ENCODE results near the gene HPD. TPM values are rescaled to one million over a fixed set of nuclear protein-coding genes. Genes with fewer than 3 reads are reported as not detected.

HPD gene
- total RNA-seq, 1 experiment from 2014 or later = 0.39 TPM

DNA sequence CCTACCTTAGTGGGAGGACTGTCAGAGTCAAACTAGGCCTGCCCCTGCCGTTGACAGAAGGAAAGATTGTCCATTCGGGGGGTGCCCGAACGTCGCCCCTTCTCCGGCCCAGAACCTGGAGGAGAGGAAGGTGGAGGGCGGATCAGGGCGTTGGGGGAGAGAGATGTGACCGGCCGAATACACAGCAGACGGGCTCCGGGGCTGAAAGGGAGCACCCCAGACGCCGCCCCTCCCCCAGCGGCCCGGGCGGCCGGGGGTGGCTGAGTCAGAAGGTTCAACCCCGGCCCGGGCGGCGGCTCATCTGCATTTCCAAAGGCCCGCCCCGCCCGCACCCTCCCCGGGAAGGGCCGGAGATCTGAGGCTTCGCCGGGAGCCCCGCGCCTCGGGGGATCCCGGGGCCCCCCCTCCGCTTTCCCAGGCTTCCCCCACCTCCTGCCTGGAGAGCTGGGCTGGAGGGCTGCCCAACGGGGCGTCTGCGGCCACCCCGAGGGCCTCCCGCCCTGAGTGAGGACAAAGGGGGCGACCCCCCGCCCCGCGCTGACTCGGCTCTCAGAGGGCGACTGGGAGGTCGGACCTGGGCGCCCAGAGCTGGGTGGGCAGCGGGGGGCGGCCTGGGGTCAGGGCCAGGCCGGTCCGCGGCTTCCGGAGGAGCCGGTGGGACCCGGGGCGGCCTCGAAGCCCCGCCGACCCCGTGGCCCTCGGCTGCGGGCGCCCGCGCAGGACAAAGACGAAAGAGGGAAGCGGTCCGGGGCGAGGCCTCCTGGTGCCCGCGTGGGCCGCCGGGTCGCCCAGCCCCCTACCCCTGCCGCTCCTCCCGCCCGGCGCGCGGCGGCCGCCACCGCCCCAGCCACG is 58.6 kb downstream of the HPD start:
- ChIA-PET CTCF (interaction anchor here (1.0 to 12.5 kb wide), 2 partner anchors 7 to 38 kb away, joined by 4 to 532 read pairs; partner anchors contain the start of gene SETD1B), POLR2A (interaction anchor here (0.5 to 11.7 kb wide), 2 partner anchors 9 to 87 kb away, joined by 4 to 161 read pairs; no protein-coding TSS in a partner anchor)
- Mint-ChIP-seq H3K27ac (peak overlapping the region; percentile 89; the same call in 1 of the 2 replicates), H3K4me1 (peaks cover 40% of the 10 kb centered on the region), H3K27me3 (ENCODE audit: low read depth) (no peaks in the 10 kb centered on the region), H3K9me3 (no peaks in the 10 kb centered on the region), H3K36me3 (peaks cover 14% of the 10 kb centered on the region), H3K4me3 (peak overlapping the region; percentile 75)
- ATAC-seq (peak; percentile 0; the same call in 1 of the 2 replicates), DNase-seq (ENCODE audit: low spot score) (peak; percentile 74)
- no peak for TF ChIP-seq NFE2L1 (CRISPR knock-in tag; IDR thresholded peaks at IDR 0.05)
- TF ChIP-seq, protein P1, sequence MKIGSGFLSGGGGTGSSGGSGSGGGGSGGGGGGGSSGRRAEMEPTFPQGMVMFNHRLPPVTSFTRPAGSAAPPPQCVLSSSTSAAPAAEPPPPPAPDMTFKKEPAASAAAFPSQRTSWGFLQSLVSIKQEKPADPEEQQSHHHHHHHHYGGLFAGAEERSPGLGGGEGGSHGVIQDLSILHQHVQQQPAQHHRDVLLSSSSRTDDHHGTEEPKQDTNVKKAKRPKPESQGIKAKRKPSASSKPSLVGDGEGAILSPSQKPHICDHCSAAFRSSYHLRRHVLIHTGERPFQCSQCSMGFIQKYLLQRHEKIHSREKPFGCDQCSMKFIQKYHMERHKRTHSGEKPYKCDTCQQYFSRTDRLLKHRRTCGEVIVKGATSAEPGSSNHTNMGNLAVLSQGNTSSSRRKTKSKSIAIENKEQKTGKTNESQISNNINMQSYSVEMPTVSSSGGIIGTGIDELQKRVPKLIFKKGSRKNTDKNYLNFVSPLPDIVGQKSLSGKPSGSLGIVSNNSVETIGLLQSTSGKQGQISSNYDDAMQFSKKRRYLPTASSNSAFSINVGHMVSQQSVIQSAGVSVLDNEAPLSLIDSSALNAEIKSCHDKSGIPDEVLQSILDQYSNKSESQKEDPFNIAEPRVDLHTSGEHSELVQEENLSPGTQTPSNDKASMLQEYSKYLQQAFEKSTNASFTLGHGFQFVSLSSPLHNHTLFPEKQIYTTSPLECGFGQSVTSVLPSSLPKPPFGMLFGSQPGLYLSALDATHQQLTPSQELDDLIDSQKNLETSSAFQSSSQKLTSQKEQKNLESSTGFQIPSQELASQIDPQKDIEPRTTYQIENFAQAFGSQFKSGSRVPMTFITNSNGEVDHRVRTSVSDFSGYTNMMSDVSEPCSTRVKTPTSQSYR (CRISPR knock-in tag; IDR thresholded peaks at IDR 0.05) = peak; percentile 70; the same call in 1 of the 2 replicates
- TF ChIP-seq, protein P2, sequence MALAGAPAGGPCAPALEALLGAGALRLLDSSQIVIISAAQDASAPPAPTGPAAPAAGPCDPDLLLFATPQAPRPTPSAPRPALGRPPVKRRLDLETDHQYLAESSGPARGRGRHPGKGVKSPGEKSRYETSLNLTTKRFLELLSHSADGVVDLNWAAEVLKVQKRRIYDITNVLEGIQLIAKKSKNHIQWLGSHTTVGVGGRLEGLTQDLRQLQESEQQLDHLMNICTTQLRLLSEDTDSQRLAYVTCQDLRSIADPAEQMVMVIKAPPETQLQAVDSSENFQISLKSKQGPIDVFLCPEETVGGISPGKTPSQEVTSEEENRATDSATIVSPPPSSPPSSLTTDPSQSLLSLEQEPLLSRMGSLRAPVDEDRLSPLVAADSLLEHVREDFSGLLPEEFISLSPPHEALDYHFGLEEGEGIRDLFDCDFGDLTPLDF (CRISPR knock-in tag; IDR thresholded peaks at IDR 0.05) = no peak
- 0 out of 2 replicates have a peak, but pooled peaks have one; percentile 48 for TF ChIP-seq ETV6 (CRISPR knock-in tag; IDR thresholded peaks at IDR 0.05)
- TF ChIP-seq SMAD3 (CRISPR knock-in tag; IDR thresholded peaks at IDR 0.05; ENCODE audit: borderline replicate concordance) = no peak
- TF ChIP-seq ZNF423 (CRISPR knock-in tag; IDR thresholded peaks at IDR 0.05) = peak; percentile 99
- peak; percentile 11; the same call in 1 of the 2 replicates for TF ChIP-seq USF1 (CRISPR knock-in tag; IDR thresholded peaks at IDR 0.05)
- TF ChIP-seq, protein P3, sequence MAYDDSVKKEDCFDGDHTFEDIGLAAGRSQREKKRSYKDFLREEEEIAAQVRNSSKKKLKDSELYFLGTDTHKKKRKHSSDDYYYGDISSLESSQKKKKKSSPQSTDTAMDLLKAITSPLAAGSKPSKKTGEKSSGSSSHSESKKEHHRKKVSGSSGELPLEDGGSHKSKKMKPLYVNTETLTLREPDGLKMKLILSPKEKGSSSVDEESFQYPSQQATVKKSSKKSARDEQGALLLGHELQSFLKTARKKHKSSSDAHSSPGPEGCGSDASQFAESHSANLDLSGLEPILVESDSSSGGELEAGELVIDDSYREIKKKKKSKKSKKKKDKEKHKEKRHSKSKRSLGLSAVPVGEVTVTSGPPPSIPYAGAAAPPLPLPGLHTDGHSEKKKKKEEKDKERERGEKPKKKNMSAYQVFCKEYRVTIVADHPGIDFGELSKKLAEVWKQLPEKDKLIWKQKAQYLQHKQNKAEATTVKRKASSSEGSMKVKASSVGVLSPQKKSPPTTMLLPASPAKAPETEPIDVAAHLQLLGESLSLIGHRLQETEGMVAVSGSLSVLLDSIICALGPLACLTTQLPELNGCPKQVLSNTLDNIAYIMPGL (CRISPR knock-in tag; IDR thresholded peaks at IDR 0.05) = peak; percentile 39; the same call in 1 of the 2 replicates
- 0 out of 2 replicates have a peak, but pooled peaks have one; percentile 5 for TF ChIP-seq KAT7 (CRISPR knock-in tag; IDR thresholded peaks at IDR 0.05; ENCODE audit: borderline replicate concordance)
- peak; percentile 46; the same call in 1 of the 2 replicates for TF ChIP-seq E2F5 (CRISPR knock-in tag; IDR thresholded peaks at IDR 0.05)
- TF ChIP-seq ZNF263 (CRISPR knock-in tag; IDR thresholded peaks at IDR 0.05; ENCODE audit: low read depth) = peak; percentile 91
- TF ChIP-seq NFATC4 (CRISPR knock-in tag; IDR thresholded peaks at IDR 0.05) = no peak
- no peak for TF ChIP-seq ESRRA (CRISPR knock-in tag; IDR thresholded peaks at IDR 0.05; ENCODE audit: borderline replicate concordance)
- TF ChIP-seq, protein P4, sequence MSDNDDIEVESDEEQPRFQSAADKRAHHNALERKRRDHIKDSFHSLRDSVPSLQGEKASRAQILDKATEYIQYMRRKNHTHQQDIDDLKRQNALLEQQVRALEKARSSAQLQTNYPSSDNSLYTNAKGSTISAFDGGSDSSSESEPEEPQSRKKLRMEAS (CRISPR knock-in tag; IDR thresholded peaks at IDR 0.05) = peak; percentile 28; the same call in 1 of the 2 replicates
